C4-2B (cell line): ENCODE results near the gene ATP6V0A1.

Experiments
- ZFX ChIP-seq: fragments of 450-650 bp; IDR thresholded peaks from 2 replicates; pipeline ENCODE4 v1.6.1; 2017
- TF ChIP-seq, protein P1 (sequence below): fragments of 450-650 bp; conservative IDR thresholded peaks from 2 replicates; pipeline ENCODE4 v1.5.1; 2017; ENCODE audit warnings: mild to moderate bottlenecking

DNA sequence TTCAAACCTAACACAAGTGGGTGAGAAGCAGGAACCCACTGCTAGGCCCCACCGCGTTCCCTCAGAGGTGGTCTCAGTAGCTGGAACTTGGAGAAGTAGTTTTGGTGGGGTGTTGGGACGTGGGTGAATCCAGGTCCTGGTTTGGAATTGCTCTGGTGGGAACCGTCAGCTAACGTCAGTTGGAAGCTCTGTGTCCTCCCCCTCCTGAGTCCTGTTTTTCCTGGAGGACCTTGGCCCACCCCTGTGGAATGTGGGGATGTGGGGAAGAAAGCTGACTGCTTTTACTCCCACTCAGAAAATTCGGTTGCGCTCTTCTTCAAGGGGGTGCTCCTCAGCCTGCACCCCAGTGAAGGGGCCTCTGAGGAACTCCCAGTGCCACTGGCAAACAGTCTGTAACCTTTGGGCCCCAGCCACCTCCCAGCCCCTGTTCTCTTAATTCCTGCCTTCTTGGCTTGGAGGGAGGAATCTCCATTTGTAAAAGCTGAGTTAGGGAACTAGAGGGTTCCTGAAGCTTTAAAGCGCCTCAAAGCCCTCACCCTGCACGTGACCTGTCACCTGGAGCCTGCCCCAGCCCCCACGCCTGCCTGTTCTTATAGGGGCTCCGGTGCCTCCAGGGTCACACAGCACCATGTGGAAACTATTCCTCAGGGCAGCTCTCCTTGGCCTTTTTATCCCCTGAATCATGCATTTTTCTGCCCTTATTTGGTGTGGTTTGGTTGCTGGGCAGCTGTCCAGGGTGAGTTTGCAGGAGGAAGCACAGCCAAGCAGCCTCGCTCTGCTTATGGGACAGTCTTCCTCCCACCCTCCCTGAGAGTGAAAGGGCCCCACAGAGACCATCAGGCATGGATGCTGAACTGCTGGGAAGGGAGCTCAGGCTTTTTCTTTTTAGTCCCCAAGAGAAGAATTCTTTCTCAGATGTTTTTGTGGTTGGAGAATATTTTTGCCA is 61.1 kb downstream of the ATP6V0A1 start:
- TF ChIP-seq, protein P1, sequence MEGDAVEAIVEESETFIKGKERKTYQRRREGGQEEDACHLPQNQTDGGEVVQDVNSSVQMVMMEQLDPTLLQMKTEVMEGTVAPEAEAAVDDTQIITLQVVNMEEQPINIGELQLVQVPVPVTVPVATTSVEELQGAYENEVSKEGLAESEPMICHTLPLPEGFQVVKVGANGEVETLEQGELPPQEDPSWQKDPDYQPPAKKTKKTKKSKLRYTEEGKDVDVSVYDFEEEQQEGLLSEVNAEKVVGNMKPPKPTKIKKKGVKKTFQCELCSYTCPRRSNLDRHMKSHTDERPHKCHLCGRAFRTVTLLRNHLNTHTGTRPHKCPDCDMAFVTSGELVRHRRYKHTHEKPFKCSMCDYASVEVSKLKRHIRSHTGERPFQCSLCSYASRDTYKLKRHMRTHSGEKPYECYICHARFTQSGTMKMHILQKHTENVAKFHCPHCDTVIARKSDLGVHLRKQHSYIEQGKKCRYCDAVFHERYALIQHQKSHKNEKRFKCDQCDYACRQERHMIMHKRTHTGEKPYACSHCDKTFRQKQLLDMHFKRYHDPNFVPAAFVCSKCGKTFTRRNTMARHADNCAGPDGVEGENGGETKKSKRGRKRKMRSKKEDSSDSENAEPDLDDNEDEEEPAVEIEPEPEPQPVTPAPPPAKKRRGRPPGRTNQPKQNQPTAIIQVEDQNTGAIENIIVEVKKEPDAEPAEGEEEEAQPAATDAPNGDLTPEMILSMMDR, result no peak
- no peak for TF ChIP-seq ZFX
